ENCODE measurements around the gene SLC25A38.
"Not testable (repeated sequence)": the region's sequence is repeated elsewhere in the genome, so short reads cannot be mapped to it uniquely, and the experiment has no call there.

SLC25A38 gene

DNA sequence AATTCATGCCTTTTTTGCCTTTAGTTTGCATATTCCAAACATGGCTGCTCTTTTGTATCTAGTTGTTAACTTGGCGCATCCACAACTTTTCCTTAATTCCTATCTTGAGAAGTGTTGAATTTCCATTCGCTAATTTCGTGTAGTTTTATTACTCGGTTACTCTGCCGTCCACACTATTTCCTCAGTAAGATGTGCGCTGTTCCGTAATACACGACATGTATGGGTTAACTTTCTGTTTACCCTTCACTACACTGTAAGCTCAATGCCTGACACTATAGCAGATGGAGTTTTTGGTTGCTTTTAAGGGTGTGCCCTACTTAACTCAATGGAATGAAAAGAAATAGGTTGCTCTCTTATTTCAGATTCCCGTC lies 24.1 kb downstream of the SLC25A38 start:
- DNase-seq (ENCODE audit: low spot score): no peak

DNA sequence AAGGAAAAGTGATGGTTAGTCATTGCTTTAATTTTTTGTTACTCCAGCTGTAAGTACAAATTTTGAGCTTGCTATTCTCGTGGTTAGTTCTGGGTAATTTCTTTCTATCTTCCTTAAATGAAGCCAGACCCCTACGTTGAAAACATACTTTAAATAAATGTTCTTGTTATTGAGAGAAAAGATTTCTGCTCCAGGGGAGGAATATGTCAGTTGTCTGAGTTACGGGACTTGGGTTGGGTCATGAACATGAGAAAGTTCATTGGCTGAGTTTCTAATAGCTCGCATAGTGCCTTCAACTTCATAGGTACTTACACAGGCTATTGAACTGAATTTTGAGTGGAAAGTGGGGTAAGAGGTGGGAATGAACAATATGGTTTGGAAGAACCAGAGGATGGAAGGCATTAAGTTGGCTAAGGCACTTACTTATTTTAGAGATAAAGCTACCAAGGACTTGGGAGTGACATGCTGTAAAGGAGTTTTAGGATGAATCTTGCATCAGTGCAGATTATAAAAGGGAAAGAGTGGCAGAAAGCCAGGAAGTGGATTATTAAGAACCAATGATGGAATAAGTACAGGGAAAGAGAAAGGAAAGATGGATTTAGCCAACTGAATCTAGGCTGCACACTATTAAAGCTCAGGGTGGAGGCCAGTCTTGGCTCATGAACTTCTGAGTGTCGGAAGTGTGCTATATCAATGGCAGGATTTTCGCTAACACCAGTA lies 24.8 kb downstream of the SLC25A38 start:
- no peak for DNase-seq (ENCODE audit: low spot score)

DNA sequence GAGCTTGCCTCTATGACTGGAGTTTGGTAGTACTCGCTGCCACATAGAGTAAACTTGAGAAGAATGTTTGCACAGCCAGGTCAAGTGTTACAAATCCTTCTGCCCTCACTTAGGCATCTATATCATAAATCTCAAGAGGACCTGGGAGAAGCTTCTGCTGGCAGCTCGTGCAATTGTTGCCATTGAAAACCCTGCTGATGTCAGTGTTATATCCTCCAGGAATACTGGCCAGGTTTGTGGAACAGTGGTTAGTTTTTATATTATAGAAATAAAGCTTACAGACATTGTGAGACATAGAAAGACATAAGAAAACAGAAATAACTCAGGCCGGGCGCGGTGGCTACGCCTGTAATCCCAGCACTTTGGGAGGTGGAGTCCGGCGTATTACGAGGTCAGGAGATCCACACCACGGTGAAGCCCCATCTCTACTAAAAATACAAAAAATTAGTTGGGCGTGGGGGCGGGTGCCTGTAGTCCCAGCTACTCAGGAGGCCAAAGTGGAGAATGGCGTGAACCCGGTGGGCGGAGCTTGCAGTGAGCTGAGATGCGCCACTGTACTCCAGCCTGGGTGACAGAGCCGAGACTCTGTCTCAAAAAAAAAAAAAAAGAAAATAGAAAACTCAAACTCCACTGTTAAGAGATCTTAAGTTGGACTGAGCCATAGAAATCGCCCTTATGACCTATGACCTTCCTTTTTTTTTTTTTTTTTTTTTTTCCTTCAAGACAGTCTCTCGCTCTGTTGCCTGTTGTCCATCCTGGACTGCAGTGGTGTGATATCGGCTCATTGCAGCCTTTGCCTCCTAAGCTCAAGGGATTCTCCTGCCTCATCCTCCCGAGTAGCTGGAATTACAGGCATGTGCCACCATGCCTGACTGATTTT lies 25.6 kb downstream of the SLC25A38 start:
- DNase-seq (ENCODE audit: low spot score): no peak

DNA sequence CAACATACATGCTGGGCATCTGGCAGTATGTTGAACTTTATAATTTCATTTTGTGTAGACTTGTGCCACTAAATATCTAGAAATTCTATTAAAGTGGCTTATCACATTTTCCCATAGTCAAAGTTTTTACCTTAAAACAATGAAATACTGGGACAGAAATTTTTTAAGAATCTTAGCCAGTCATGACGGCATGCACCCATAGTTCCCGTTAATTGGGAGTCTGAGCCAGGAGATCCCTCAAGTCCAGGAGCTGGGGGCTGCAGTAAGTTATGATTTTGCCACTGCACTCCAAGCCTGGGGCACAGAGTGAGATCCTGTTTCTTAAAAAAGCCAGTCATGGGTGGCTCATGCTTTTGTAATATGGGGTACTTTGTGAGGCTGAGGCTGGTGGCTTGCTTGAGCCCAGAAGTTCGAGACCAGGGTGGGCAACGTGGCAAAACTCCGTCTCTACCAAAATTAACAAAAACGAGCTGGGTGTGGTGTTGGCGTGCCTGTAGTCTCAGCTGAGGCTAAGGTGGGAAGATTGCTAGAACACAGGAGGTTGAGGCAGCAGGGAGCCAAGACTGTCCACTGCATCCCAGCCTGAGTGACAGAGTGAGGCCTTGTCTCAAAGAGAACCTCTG lies 26.5 kb downstream of the SLC25A38 start:
- no peak for DNase-seq (ENCODE audit: low spot score)

DNA sequence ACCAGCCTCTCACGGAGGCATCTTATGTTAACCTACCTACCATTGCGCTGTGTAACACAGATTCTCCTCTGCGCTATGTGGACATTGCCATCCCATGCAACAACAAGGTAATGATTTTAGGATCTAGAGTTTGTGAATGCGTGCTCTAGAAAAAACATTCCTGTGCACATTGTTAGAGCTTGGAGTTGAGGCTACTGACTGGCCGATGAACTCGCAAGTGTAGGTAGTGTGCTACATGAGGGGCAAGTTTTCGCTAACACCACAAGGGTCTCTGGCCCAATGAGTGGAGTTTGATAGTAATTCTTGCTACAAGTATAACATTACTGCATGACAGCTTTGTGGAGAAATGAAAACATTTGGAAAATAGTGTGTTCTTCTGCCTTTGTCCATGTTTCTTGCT lies 27.7 kb downstream of the SLC25A38 start:
- no peak for DNase-seq (ENCODE audit: low spot score)

DNA sequence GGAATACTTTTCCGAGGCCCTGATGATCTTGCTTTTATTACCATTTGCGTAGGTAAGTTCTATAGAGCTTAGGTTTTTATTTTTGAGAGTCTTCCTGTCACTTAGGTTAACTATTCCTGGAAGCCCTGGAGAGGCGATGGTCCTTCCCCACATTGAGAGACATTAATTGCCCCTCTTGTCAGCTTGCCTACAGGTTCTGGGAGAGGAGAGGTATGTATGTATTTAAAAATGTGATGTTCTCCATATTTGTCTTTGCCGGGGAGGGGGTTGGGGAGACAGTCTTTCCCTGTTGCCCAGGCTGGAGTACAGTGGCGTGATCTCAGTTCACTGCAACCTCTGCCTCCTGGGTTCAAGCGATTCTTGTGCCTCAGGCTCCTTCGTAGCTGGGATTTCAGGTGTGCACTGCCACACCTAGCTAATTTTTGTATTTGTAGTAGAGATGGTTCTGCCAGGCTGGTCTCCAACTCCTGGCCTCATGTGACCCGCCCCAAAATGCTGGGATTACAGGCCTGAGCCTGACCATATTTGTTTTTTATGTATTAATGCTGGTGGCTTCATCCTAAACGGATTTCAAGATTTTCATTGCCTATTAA lies 29.6 kb downstream of the SLC25A38 start:
- DNase-seq (ENCODE audit: low spot score): no peak

DNA sequence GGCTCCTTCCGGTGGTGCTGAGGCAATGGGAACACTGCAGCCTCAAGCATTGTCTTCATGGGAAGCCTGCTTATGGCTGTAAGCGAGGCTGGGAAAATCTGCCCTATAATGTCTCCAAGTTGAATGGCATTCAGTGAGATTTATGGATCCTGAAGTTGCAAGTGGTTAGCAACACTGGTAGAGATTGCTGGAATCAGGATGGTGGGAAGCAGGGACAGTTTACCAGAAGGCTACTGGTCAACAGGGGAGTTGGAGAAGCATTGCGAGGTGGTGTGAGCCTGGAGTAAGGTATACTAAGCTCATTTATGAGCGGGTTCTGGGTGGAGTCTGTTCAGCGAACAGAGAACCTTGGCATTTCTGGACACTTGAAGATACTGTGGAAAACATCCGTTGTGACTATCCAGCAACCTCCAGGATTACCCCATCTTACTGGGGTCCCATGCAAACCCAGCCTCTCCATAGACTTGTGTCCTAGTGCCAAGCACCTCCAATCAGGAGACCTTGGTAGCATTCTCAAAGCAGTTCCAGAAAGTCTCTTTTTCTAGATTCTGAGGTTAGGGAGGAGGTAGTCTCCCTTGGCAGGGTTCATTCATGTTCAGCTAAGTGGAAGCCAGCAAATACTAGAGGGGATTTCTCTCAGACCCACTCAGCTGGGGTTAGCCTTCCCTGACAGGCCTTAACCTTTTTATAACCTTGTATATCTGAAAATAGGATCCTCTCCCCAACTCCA lies 30.7 kb downstream of the SLC25A38 start:
- no peak for DNase-seq (ENCODE audit: low spot score)

DNA sequence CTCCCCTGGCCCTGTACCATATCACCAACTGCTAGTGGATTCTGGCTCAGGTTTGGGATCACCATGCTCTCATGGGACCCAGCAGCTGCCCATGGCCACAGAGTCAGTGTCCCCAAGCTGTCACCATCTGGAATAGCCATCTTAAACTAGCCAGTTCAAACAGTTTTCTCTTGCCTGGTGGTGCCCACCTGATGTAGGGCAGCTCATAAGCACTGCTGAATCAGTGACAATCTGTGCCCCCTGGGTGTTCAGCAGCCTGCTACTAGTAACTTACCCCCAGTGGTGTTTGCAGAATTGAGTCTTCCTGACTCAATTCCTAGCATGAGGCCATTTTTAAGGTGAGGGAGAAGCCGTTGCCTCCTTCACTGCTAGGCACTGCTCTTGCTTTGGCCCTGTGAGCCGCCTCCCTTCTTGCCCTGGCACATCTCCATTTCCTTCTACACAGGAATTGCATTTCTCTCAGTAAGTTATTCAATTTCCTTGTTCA lies 31.3 kb downstream of the SLC25A38 start:
- DNase-seq (ENCODE audit: low spot score): no peak

DNA sequence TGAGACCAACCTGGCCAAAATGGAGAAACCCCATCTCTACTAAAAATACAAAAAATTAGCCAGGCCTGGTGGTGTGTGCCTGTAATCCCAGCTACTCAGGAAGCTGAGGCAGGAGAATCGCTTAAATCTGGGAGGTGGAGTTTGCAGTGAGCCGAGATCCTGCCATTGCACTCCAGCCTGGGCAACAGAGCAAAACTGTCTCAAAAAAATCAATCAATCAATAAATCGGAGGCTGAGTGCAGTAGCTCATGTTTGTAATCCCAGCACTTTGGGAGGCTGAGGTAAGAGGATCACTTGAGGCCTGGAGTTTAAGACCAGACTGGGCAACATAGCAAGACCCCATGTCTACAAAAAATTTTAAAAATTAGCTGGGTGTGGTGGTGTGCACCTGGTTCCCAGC lies 32.1 kb downstream of the SLC25A38 start:
- DNase-seq (ENCODE audit: low spot score): not testable (repeated sequence)

DNA sequence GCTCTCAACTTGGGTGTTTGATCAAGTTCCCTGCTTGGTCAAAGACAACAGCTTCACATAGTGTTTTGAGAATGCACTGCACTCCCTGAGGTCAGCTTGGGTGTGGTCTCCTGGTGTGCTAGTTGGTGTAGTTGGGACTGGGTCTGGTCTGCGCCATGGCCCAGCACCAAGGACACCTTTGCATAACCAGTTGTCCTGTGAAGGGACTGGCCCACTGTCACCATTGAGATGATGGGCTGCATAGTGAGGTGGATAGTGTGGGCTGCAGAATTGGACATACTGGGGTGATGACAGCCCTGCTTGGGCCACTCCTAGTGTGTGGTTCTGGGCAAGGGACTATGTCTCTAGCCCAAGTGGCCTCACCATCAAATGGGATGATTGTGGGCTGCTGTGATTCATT lies 32.8 kb downstream of the SLC25A38 start:
- DNase-seq (ENCODE audit: low spot score): peak; percentile 35

DNA sequence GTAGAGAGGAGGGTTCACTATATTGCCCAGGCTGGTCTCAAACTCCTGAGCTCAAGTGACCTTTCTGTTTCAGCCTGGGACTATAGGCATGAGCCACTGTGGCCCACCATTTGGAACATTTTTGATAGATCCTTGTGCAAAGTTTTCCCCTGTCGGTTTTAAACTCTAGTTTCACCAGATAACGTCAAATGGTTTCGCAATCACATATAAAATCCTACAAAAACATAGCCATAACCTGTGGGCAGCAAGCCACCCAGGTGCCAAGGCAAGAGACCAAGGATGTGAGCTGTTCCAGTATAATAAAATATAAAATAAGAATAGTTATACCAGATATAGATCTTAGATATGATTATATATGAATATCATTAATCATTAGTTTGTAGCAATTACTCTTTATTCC lies 33.8 kb downstream of the SLC25A38 start:
- not testable (repeated sequence) for DNase-seq (ENCODE audit: low spot score)

DNA sequence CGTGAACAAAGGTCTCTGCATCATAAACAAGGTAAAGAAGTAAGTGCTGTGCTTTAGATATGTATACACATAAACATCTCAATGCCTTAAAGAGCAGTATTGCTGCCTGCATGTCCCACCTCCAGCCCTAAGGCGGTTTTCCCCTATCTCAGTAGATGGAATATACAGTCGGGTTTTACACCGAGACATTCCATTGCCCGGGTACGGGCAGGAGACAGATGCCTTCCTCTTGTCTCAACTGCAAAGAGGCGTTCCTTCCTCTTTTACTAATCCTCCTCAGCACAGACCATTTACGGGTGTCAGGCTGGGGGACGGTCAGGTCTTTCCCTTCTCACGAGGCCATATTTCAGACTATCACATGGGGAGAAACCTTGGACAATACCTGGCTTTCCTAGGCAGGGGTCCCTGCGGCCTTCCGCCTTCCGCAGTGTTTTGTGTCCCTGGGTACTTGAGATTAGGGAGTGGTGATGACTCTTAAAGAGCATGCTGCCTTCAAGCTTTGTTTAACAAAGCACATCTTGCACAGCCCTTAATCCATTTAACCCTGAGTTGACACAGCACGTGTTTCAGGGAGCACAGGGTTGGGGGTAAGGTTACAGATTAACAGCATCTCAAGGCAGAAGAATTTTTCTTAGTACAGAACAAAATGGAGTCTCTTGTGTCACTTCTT lies 35.5 kb downstream of the SLC25A38 start:
- not testable (repeated sequence) for DNase-seq (ENCODE audit: low spot score)

DNA sequence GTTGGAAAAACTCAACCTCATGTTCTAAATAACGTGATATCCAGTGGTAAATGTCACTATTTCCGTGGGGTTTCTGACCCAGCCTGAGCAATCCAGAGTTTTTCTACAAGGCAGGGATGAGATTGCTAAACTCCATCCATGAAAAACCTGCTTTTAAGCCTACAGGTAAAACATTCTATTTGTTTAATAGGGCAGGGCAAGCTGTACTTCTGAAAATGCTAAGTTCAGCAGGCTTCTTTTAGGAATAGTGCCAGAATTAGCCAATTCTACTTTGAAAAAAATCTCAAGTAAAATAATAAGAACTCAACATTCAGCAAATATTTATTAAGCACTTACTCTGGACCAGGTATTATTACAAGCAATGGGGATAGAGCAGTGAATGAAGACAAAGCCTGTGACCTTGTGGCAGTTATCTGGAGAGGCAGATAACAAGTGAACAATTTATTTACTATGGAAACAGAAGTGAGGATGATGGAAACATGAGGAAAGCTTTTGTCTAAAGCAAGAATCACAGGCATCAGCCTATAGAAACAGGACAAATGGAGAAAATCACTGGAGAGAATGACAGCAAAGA lies 36.7 kb downstream of the SLC25A38 start:
- no peak for DNase-seq (ENCODE audit: low spot score)

DNA sequence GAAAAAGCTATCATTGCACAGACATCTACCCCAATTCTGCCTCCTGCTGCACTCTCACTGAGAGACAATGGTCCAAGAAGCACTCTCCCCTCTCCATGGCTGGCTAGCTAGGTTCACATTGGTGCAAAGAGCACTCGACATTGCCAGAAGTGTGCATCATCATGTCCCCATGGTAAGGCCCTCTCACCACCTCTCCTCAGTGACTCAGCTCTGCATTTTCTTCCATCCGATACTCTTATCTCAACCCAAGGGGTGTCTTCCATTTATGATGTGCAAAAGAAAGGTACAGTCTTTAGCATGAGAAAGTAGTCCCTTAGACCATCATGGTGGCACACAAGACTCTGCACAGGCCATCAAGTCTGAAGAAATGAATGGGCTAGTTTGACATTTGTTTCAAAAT lies 37.4 kb downstream of the SLC25A38 start:
- DNase-seq (ENCODE audit: low spot score): no peak

DNA sequence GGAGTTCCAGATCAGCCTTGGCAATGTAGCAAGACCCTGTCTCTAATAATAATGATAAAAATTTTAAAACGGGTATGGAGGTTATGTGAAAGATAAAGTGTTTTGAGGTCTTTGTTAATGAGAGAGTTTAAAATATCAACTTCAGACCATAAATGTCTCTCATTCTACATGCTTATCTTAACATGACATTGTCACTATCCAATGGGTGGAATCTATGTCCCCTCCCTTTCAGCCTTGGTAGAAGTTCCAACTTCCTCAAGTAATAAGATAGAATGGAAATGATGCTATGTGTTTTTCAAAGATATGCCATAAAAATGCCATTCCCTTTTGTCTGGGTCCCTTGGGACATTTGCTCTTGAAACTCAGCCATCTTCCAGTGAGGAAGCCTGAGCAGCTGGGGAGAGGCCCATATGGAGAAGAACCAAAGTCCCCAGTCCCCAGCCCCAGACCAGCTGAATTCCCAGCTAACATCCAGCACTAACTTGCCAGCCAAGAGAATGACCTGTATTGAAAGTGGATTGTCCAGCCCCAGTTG lies 40.3 kb downstream of the SLC25A38 start:
- no peak for DNase-seq (ENCODE audit: low spot score)

DNA sequence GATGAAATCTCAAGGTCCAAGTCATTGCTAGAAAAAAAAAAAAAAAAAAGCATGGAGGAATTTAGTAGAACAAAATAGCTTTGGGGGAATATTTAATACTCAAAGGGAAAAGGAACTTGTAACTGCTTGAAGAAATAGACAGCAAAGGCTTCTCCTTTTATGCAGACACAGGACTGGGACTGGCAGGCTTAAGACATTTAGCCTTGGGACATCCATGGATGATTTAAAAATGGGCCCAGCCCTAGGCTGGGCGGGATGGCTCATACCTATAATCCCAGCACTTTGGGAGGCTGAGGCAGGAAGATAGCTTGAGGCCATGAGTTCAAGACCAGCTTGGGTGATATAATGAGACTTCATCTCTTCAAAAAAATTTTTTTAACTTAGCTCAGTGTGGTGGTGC lies 43.1 kb downstream of the SLC25A38 start:
- DNase-seq (ENCODE audit: low spot score): no peak

DNA sequence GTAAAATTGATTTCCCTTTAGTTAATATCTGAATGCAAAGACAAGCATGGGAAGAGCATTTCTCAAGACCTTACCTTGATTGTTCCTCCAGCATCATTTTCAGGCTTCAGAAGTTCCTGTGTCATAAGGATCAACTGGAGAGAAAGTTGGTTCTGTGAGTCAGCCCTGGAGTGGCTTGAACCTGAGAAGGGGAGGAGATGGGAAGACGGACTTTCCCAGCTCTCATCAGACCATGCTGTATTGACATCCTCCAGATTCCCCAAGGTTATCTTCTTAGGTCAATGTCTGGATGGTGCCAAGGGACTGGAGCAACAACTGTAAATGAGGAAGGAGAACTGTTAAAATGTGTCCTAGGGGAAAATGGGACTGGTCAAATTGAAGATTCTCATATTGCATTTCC lies 44.3 kb downstream of the SLC25A38 start:
- DNase-seq (ENCODE audit: low spot score): no peak

DNA sequence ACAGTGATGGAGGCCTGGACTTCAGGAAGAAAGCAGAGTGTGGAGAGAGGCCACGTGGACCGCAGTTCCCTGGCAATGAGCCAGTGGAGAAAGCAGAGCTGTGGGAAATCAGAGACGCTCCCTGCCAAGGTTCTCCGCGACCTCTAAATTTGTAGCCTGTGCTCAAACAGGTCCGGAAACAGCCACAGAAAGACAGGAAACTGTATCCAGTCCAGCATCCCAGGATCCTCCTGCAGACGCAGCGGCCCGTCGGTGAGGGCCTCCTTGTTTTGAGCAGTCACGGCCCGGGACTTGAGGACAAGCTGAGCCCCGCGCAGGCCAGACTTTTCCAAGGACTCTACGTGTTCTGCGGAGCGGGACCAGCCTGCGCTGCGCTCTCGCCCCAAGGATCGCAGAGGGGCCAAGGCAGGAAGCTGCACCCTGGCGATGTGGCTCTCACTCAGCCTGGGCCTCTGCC lies 45.6 kb downstream of the SLC25A38 start:
- DNase-seq (ENCODE audit: low spot score): no peak

DNA sequence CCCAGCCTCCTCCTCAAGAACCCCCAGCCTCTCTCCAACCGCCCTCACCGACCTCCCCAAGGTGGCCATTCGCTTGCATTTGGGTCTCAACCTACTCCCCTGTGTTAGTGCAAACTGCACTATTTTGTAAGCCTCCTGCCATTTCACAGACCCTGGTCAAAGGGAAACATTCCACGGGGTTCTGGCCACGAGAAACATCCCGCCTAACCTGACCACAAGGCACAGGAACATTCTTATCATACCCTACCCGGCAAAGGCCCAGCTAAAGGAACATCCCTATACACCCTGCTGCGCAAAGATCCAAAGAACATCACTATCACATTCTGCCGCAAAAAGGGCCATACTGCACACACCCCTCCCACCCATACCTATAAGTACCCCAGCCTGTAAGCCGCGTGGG lies 46.3 kb downstream of the SLC25A38 start:
- DNase-seq (ENCODE audit: low spot score): no peak

DNA sequence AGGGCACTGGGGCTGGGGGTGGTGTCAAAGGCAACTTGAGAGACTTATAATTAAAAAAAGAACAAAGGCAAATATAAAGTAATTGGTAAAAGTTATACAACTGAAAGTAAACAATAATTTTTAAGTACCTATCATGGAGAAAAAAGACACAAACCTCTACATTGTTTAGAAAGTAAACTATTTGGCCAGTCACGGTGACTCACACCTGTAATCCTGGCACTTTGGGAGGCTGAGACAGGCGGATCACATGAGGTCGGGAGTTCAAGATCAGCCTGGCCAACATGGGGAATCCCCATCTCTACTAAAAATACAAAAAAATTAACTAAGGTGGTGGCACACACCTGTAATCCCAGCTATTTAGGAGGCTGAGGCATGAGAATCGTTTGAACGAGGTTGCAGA lies 49.2 kb downstream of the SLC25A38 start:
- no peak for DNase-seq (ENCODE audit: low spot score)

DNA sequence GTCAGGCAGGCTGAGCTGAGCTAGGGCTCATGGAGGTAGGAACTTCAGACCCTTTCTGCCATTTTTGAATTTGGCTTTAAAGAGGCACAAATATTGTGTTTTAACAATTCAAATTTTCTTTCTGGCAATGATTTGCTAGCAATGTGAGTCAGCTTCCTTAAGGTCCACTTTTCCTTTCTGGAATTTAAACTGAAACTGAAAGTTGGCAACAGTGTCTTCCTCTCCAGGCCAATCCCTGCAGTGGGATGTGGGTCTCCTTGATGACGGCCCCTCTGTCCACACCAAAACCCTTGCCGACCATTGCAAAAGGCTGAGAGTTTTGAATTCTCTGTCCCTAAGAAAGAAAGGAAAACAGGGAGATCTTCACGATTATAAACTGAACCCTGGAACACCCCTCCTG lies 50.5 kb downstream of the SLC25A38 start:
- no peak for DNase-seq (ENCODE audit: low spot score)
